CD4-positive, alpha-beta T cell treated with Interferon gamma for 1 hour (primary cell): ENCODE measurements around the gene CAVIN4.

Experiments
- DNase-seq: peaks from one replicate; pipeline ENCODE4 v3.0.0-alpha.2; 2020

The CAVIN4 gene

GRCh38 chr9:100577776-100578448 is at the start of gene CAVIN4:
Gene CAVIN4, plus strand, starts transcription at chr9:100578079. Its CDS starts 65 bp downstream, at chr9:100578144.
- DNase-seq = no peak

GRCh38 chr9:100534401-100534800 is 43.5 kb upstream of the CAVIN4 start:
- no peak for DNase-seq

GRCh38 chr9:100540327-100540726 is 37.6 kb upstream of the CAVIN4 start:
- no peak for DNase-seq

- DNase-seq = no peak
These were observed 28.8 kb upstream of the CAVIN4 start for GRCh38 chr9:100549048-100549447.

- DNase-seq = no peak
These were observed 22.9 kb upstream of the CAVIN4 start for GRCh38 chr9:100554935-100555401.

- no peak for DNase-seq
These were observed 22.4 kb upstream of the CAVIN4 start for GRCh38 chr9:100555471-100555870.

GRCh38 chr9:100557053-100557452 is 20.8 kb upstream of the CAVIN4 start:
- DNase-seq = no peak

GRCh38 chr9:100561256-100561655 is 16.6 kb upstream of the CAVIN4 start:
- no peak for DNase-seq

- no peak for DNase-seq
These were observed 10.0 kb upstream of the CAVIN4 start for GRCh38 chr9:100567856-100568255.

GRCh38 chr9:100573655-100574260 is 4.1 kb upstream of the CAVIN4 start:
- no peak for DNase-seq

GRCh38 chr9:100575006-100575405 is 2.9 kb upstream of the CAVIN4 start:
- DNase-seq = no peak

GRCh38 chr9:100575765-100576386 is 2.0 kb upstream of the CAVIN4 start:
- DNase-seq = no peak

- no peak for DNase-seq
These were observed 731 bp downstream of the CAVIN4 start for GRCh38 chr9:100578610-100579009.

- no peak for DNase-seq
These were observed 1.8 kb downstream of the CAVIN4 start for GRCh38 chr9:100579665-100580064.

GRCh38 chr9:100580257-100580656 is 2.4 kb downstream of the CAVIN4 start:
- DNase-seq = no peak

- no peak for DNase-seq
These were observed 3.2 kb downstream of the CAVIN4 start for GRCh38 chr9:100581081-100581480.

GRCh38 chr9:100581661-100582060 is 3.8 kb downstream of the CAVIN4 start:
- DNase-seq = no peak

GRCh38 chr9:100583014-100583802 is 5.3 kb downstream of the CAVIN4 start:
- no peak for DNase-seq

- no peak for DNase-seq
These were observed 7.1 kb downstream of the CAVIN4 start for GRCh38 chr9:100584951-100585350.

- DNase-seq = no peak
These were observed 8.2 kb downstream of the CAVIN4 start for GRCh38 chr9:100586093-100586492.

- DNase-seq = no peak
These were observed 9.5 kb downstream of the CAVIN4 start for GRCh38 chr9:100587375-100587774.

- no peak for DNase-seq
These were observed 11.7 kb downstream of the CAVIN4 start for GRCh38 chr9:100589582-100589981.

GRCh38 chr9:100590481-100590880 is 12.6 kb downstream of the CAVIN4 start:
- no peak for DNase-seq
